GM18519 (cell line): ENCODE results near the gene CCDC89.

Experiments used
- ATAC-seq: cut with Tn5 transposase; IDR thresholded peaks from one replicate; pipeline ENCODE4 v1.9.1; 2021; ENCODE audit warnings: mild to moderate bottlenecking, moderate library complexity; ENCODE audit not compliant: unreplicated experiment, low FRiP score

Gene CCDC89

GRCh38 chr11:85685820-85686459 lies at the start of gene CCDC89:
TSS of gene CCDC89 (minus strand) at chr11:85686195. CDS start at chr11:85686130, 65 bp downstream.
- no peak for ATAC-seq

- no peak for ATAC-seq
Observed at GRCh38 chr11:85732965-85733364, 47.0 kb upstream of the CCDC89 start.

DNA sequence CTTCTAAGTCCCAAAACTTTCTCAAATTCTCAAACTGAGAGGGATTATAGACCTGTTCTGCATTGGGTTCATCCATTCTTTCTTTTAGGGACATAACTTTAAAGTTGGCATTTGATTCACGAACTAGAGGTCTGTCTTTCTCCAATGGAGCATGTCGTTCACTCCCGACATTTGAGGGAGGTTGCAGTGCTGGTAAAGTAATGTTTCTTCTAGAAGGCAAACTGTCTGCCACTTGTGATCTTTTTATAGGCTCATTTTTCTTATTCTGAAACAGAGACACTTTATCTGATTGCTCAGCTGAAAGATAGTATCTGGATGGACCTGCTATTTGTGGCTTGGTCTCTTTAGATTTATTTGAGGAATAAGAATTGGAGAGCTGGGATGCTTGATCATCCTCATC lies 40.4 kb upstream of the CCDC89 start:
- no peak for ATAC-seq

GRCh38 chr11:85725510-85726258 lies 39.7 kb upstream of the CCDC89 start:
- ATAC-seq: no peak

GRCh38 chr11:85724748-85725465 lies 38.9 kb upstream of the CCDC89 start:
- no peak for ATAC-seq

DNA sequence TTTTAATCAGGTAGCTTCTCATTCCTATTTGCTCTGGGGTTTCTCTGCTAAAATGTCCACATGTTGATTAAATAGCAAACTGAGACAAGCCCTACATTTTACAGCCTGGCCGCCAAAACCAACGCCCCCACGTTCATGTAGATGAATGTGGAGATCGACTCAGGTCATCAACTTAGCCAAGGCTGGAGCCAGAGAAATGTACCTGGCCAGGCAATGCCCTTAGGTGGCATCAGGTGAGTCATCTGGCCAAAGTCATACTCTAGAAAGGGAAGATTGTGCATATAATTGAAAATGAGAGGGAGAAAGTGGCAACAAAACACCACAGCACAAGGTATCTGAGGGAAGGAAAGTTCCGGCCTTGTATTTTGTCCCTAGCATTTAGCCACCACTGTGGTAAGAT lies 37.1 kb upstream of the CCDC89 start:
- no peak for ATAC-seq

GRCh38 chr11:85721191-85721590 lies 35.2 kb upstream of the CCDC89 start:
- ATAC-seq: no peak

GRCh38 chr11:85718991-85719807 lies 33.2 kb upstream of the CCDC89 start:
- ATAC-seq: no peak

DNA sequence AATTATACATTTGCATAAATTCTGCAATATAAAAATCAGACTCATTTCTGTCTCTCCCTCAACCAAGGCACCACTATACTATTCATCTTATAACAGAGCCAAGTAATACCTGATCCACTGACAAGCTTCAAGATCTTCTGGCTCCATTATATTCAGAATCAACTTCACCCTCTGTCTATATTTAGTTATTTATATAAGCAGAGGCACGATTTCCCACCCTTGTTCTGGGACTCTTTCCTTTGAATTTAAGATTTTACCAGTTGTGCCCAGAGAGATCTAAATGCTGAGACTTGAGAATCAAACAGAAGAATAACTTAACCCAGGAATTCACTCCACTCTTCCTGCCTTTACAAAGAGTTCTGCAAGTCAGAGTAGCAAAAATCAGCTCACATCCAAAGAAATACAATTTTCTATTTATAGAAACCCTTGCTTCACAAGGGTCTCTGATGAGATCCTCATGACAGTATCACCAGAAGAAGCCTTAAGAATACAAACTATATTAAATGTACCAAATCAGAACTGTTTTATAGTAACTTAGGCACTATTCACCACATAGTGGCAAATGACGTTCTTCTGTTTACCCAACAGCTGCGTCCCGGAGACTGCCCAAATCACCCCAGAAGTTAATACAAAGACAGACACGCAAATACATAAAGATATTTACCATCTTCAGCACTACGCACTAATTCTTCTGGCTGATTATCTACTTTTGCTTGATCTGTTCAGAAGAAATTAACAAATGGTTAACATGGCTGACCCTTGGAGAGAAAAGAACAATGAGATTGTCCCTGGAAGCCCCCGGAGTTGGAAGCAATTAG lies 32.3 kb upstream of the CCDC89 start:
- no peak for ATAC-seq

DNA sequence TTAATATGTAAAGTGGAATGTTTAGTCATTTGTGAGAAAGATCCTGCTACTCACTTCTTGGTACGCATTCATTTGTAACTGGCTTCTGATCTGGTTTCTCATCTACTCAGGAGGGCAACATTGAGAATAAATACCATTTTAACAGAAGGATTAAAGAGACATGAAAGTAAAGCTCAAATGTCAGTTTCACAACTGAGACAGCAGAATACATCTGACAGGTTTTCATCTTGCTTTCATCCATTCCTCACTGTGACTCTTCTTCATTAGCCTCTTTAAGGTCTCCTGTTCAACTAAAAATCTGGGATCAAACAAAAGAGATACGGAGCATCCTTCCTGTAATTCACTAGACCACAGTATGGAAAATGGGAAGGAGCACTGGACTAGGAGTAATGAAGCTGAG lies 31.4 kb upstream of the CCDC89 start:
- no peak for ATAC-seq

DNA sequence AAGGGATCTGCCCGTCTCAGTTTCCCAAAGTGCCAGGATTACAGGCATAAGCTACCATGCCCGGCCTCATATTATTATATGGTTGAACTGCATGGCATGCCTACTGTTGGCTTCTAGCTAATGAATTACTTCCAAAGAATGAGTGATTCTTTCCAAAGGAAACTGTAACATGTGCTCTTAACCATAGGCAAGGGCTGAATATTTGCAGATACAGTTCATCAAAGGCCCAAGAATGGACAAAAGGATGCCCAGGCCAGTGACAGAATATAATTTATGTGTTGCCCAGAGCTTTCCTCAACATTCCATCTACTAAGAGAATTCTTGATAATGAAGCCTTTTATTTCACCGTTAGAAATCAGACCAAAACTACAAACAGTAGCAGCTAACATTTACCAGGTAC lies 27.0 kb upstream of the CCDC89 start:
- ATAC-seq: no peak

- no peak for ATAC-seq
Observed at GRCh38 chr11:85710917-85711316, 24.9 kb upstream of the CCDC89 start.

GRCh38 chr11:85709941-85710702 lies 24.1 kb upstream of the CCDC89 start:
- no peak for ATAC-seq

DNA sequence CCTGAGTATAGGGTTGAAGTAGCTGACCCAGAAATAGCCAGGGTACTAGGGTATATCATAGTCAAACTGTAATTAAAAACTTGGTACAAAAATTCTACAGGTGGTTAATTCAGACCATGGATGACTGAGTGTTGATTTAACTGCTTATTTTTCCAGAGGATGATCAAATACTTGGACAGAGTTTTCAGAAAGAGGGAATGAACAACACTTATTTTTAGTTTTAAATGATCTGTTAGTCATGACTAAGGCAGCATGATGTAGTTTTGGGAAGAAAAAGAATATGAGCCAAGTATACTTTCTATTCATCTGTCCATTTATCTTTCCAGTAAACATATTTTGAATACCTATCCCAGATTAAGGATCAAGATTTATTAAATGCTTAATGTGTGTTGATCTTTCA lies 19.8 kb upstream of the CCDC89 start:
- no peak for ATAC-seq

DNA sequence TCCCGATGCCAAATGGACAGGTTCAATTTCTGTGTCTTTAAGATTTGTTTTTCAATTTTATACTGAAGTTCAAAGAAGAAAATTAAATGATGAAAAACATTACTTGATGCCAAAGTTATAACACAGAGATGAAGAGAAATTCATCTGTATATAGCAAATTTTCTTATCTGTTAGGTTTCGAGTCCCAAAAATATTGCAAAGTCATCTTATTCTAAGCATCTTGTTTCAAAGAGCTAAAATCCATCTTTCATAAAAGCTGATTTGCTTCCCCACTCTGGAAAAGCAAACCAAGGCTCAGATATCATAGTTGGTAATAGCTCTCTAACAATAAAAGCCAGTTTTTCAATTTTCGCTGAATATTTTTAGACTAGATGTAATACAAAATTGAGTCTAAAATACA lies 19.0 kb upstream of the CCDC89 start:
- ATAC-seq: no peak

- peak; percentile 81 for ATAC-seq
Observed at GRCh38 chr11:85699957-85700741, 14.2 kb upstream of the CCDC89 start.

- no peak for ATAC-seq
Observed at GRCh38 chr11:85698195-85698594, 12.2 kb upstream of the CCDC89 start.

DNA sequence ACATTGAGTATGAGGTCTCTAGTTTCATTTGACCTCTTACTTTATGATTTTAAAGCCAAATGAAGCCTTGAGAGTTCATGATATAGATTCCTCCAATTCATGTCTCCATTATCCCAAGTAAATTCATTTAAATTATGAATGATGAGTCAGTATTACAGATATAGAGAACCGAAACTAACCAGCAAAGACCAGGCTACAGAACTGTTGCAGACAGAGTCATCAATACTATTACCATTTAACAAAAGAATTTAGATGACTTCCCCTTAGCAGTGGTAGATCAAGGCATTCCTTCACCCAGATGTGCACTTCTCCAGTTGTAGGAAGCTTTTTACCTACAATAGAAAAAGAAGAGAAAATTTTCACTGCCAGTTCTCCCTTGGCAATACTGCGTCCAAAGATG lies 11.8 kb upstream of the CCDC89 start:
- no peak for ATAC-seq
